Measurements from ENCODE around the gene ZGLP1. TPM values are rescaled to one million over a fixed set of nuclear protein-coding genes. Genes with fewer than 3 reads are reported as not detected.

Gene ZGLP1
- total RNA-seq, 1 donor from 2014 or later = 3.4 TPM

- Histone ChIP-seq H3K27ac (ENCODE audit: low read depth, low read length) (no peak overlapping the region), H3K4me1 (ENCODE audit: insufficient read depth, low read length) (peaks cover 13% of the 10 kb centered on the region), H3K27me3 (ENCODE audit: insufficient read depth, low read length) (no peaks in the 10 kb centered on the region), H4K20me1 (ENCODE audit: insufficient read depth, low read length) (peaks cover 56% of the 10 kb centered on the region), H3K4me3 (ENCODE audit: insufficient read depth, low read depth, low read length) (no peak overlapping the region), H3K9ac (ENCODE audit: low read length) (no peak overlapping the region), H3K9me3 (ENCODE audit: insufficient read depth, low read depth, low read length) (no peaks in the 10 kb centered on the region), H3K79me2 (ENCODE audit: insufficient read depth, low read length) (peaks cover 52% of the 10 kb centered on the region), H3K36me3 (ENCODE audit: insufficient read depth, low read length) (peaks cover 22% of the 10 kb centered on the region), H3K4me2 (ENCODE audit: low read length) (no peak overlapping the region), H2AFZ (ENCODE audit: low read depth, low read length) (no peak overlapping the region)
- DNase-seq (ENCODE audit: low read depth) (no peak), FAIRE-seq (no peak)
- peaks cover 2% of the 10 kb centered on the region for H3K4me1 Mint-ChIP-seq (ENCODE audit: low read depth, unreplicated experiment)
- H3K27me3 Mint-ChIP-seq (ENCODE audit: low read depth, unreplicated experiment) = no peaks in the 10 kb centered on the region
- TF ChIP-seq EZH2 (IDR thresholded peaks at IDR 0.05; ENCODE audit: insufficient read depth, low read length) = no peak
- no peak for TF ChIP-seq CTCF (IDR thresholded peaks at IDR 0.05; ENCODE audit: insufficient read depth, low read depth, low read length)
- no peak overlapping the region for H3K4me3 Mint-ChIP-seq (ENCODE audit: unreplicated experiment)
- H3K27ac Mint-ChIP-seq (ENCODE audit: unreplicated experiment) = no peak overlapping the region
- H3K9me3 Mint-ChIP-seq (ENCODE audit: unreplicated experiment) = no peaks in the 10 kb centered on the region
- H3K36me3 Mint-ChIP-seq (ENCODE audit: low read depth, unreplicated experiment) = peaks cover 8% of the 10 kb centered on the region
Measured at GRCh38 chr19:10329555-10329954, 19.9 kb upstream of the ZGLP1 start.

GRCh38 chr19:10328558-10329429 is 19.2 kb upstream of the ZGLP1 start:
- Histone ChIP-seq H3K4me3 (ENCODE audit: insufficient read depth, low read depth, low read length) (no peak overlapping the region), H3K9me3 (ENCODE audit: insufficient read depth, low read depth, low read length) (no peaks in the 10 kb centered on the region), H3K4me2 (ENCODE audit: low read length) (no peak overlapping the region), H3K36me3 (ENCODE audit: insufficient read depth, low read length) (peaks cover 25% of the 10 kb centered on the region), H3K79me2 (ENCODE audit: insufficient read depth, low read length) (peaks cover 52% of the 10 kb centered on the region), H4K20me1 (ENCODE audit: insufficient read depth, low read length) (peaks cover 56% of the 10 kb centered on the region), H3K27me3 (ENCODE audit: insufficient read depth, low read length) (no peaks in the 10 kb centered on the region), H2AFZ (ENCODE audit: low read depth, low read length) (no peak overlapping the region), H3K9ac (ENCODE audit: low read length) (no peak overlapping the region), H3K4me1 (ENCODE audit: insufficient read depth, low read length) (peaks cover 6% of the 10 kb centered on the region), H3K27ac (ENCODE audit: low read depth, low read length) (no peak overlapping the region)
- H3K9me3 Mint-ChIP-seq (ENCODE audit: unreplicated experiment) = no peaks in the 10 kb centered on the region
- H3K4me3 Mint-ChIP-seq (ENCODE audit: unreplicated experiment) = no peak overlapping the region
- TF ChIP-seq EZH2 (IDR thresholded peaks at IDR 0.05; ENCODE audit: insufficient read depth, low read length) (no peak), CTCF (IDR thresholded peaks at IDR 0.05; ENCODE audit: insufficient read depth, low read depth, low read length) (no peak)
- no peak overlapping the region for H3K27ac Mint-ChIP-seq (ENCODE audit: unreplicated experiment)
- H3K36me3 Mint-ChIP-seq (ENCODE audit: low read depth, unreplicated experiment) = peaks cover 9% of the 10 kb centered on the region
- H3K27me3 Mint-ChIP-seq (ENCODE audit: low read depth, unreplicated experiment) = no peaks in the 10 kb centered on the region
- peaks cover 2% of the 10 kb centered on the region for H3K4me1 Mint-ChIP-seq (ENCODE audit: low read depth, unreplicated experiment)
- no peak for FAIRE-seq
- DNase-seq (ENCODE audit: low read depth) = no peak

DNA sequence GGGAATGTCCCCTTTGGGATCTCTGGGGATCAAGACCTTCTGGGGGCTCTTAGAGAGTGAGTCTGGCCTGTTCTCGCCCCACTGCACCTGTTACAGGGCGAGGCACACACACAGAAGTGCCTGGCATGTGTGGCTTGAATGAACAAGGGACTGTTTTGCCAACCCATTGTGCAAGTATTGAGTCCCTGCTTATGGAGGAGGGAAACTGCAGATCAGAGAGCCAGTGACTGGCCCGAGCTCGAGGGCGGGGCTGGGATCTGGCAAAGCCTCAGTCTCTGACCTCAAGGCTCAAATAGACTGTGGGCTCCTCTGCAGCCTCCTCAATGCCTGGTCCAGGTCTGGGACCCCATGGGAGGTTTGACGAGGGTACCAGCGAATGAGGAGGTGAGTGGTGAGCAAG is 18.2 kb upstream of the ZGLP1 start:
- no peak for FAIRE-seq
- no peaks in the 10 kb centered on the region for H3K9me3 ChIP-seq (ENCODE audit: insufficient read depth, low read depth, low read length)
- peaks cover 49% of the 10 kb centered on the region for H3K79me2 ChIP-seq (ENCODE audit: insufficient read depth, low read length)
- no peak overlapping the region for H2AFZ ChIP-seq (ENCODE audit: low read depth, low read length)
- H3K4me3 Mint-ChIP-seq (ENCODE audit: unreplicated experiment) = no peak overlapping the region
- no peak overlapping the region for H3K9ac ChIP-seq (ENCODE audit: low read length)
- H3K4me2 ChIP-seq (ENCODE audit: low read length) = no peak overlapping the region
- H3K27me3 Mint-ChIP-seq (ENCODE audit: low read depth, unreplicated experiment) = no peaks in the 10 kb centered on the region
- H3K36me3 ChIP-seq (ENCODE audit: insufficient read depth, low read length) = peaks cover 25% of the 10 kb centered on the region
- no peak for DNase-seq (ENCODE audit: low read depth)
- peaks cover 63% of the 10 kb centered on the region for H4K20me1 ChIP-seq (ENCODE audit: insufficient read depth, low read length)
- H3K27ac Mint-ChIP-seq (ENCODE audit: unreplicated experiment) = no peak overlapping the region
- H3K9me3 Mint-ChIP-seq (ENCODE audit: unreplicated experiment) = no peaks in the 10 kb centered on the region
- peaks cover 2% of the 10 kb centered on the region for H3K4me1 Mint-ChIP-seq (ENCODE audit: low read depth, unreplicated experiment)
- H3K27ac ChIP-seq (ENCODE audit: low read depth, low read length) = no peak overlapping the region
- H3K36me3 Mint-ChIP-seq (ENCODE audit: low read depth, unreplicated experiment) = peaks cover 13% of the 10 kb centered on the region
- H3K4me1 ChIP-seq (ENCODE audit: insufficient read depth, low read length) = peaks cover 4% of the 10 kb centered on the region
- no peak for TF ChIP-seq CTCF (IDR thresholded peaks at IDR 0.05; ENCODE audit: insufficient read depth, low read depth, low read length)
- no peak for TF ChIP-seq EZH2 (IDR thresholded peaks at IDR 0.05; ENCODE audit: insufficient read depth, low read length)
- H3K4me3 ChIP-seq (ENCODE audit: insufficient read depth, low read depth, low read length) = no peak overlapping the region
- H3K27me3 ChIP-seq (ENCODE audit: insufficient read depth, low read length) = no peaks in the 10 kb centered on the region

Data from astrocyte (in vitro differentiated cells and primary cell).